Astrocyte (in vitro differentiated cells and primary cell): ENCODE results near the gene PGAM2. TPM values are rescaled to one million over a fixed set of nuclear protein-coding genes. Genes with fewer than 3 reads are reported as not detected.

Source experiments
- DNase-seq: peaks from one replicate; pipeline ENCODE4 v3.0.0-alpha.2; 2010; ENCODE audit warnings: low read depth
- FAIRE-seq: peaks from 2 replicates; lab custom pipeline; 2011; peaks lifted over from hg19 to GRCh38; lab: Jason Lieb, UNC
- H2AFZ ChIP-seq: 2 replicates; pipeline ENCODE4 v1.6.0; 2012; ENCODE audit warnings: low read depth, low read length, inconsistent platforms
- H3K27ac ChIP-seq: 2 replicates; pipeline ENCODE4 v1.5.1; 2011; ENCODE audit warnings: low read depth, low read length, inconsistent platforms
- H3K27me3 ChIP-seq: 2 replicates; pipeline ENCODE4 v1.6.0; 2011; ENCODE audit warnings: low read length, inconsistent platforms; ENCODE audit not compliant: insufficient read depth
- H3K36me3 ChIP-seq: 2 replicates; pipeline ENCODE4 v1.5.1; 2011; ENCODE audit warnings: low read length, inconsistent platforms; ENCODE audit not compliant: insufficient read depth
- H3K4me1 ChIP-seq: 2 replicates; pipeline ENCODE4 v1.5.1; 2011; ENCODE audit warnings: low read length, inconsistent platforms; ENCODE audit not compliant: insufficient read depth
- H3K4me2 ChIP-seq: 2 replicates; pipeline ENCODE4 v1.6.0; 2012; ENCODE audit warnings: low read length, inconsistent platforms
- H3K4me3 ChIP-seq: 2 replicates; pipeline ENCODE4 v1.5.1; 2011; ENCODE audit warnings: low read depth, mild to moderate bottlenecking, low read length, inconsistent platforms; ENCODE audit not compliant: insufficient read depth
- H3K79me2 ChIP-seq: 2 replicates; pipeline ENCODE4 v1.6.0; 2012; ENCODE audit warnings: mild to moderate bottlenecking, low read length, inconsistent platforms; ENCODE audit not compliant: insufficient read depth
- H3K9ac ChIP-seq: 2 replicates; pipeline ENCODE4 v1.6.0; 2012; ENCODE audit warnings: mild to moderate bottlenecking, low read length, inconsistent platforms
- H3K9me3 ChIP-seq: 2 replicates; pipeline ENCODE4 v1.5.1; 2012; ENCODE audit warnings: low read depth, mild to moderate bottlenecking, low read length, inconsistent platforms; ENCODE audit not compliant: insufficient read depth
- H4K20me1 ChIP-seq: 2 replicates; pipeline ENCODE4 v1.6.0; 2012; ENCODE audit warnings: low read length, inconsistent platforms; ENCODE audit not compliant: insufficient read depth
- H3K27ac Mint-ChIP-seq: one replicate; pipeline ENCODE4 v1.8.0; 2021; ENCODE audit warnings: mild to moderate bottlenecking, mixed read lengths; ENCODE audit not compliant: unreplicated experiment
- H3K27me3 Mint-ChIP-seq: one replicate; pipeline ENCODE4 v1.8.0; 2021; ENCODE audit warnings: low read depth, mixed read lengths; ENCODE audit not compliant: unreplicated experiment
- H3K36me3 Mint-ChIP-seq: one replicate; pipeline ENCODE4 v1.8.0; 2021; ENCODE audit warnings: low read depth, mixed read lengths; ENCODE audit not compliant: unreplicated experiment
- H3K4me1 Mint-ChIP-seq: one replicate; pipeline ENCODE4 v1.8.0; 2021; ENCODE audit warnings: low read depth, mixed read lengths; ENCODE audit not compliant: unreplicated experiment
- H3K4me3 Mint-ChIP-seq: one replicate; pipeline ENCODE4 v1.8.0; 2021; ENCODE audit warnings: mild to moderate bottlenecking, moderate library complexity, mixed read lengths; ENCODE audit not compliant: unreplicated experiment
- H3K9me3 Mint-ChIP-seq: one replicate; pipeline ENCODE4 v1.8.0; 2021; ENCODE audit warnings: mild to moderate bottlenecking, mixed read lengths; ENCODE audit not compliant: unreplicated experiment
- EZH2 ChIP-seq: IDR thresholded peaks from 2 replicates; pipeline ENCODE4 v1.6.1; 2012; ENCODE audit warnings: mild to moderate bottlenecking, low read length, inconsistent platforms; ENCODE audit not compliant: insufficient read depth
- total RNA-seq: library from RNA; stranded (reverse); gene quantifications from 2 replicates; pipeline ENCODE4 v1.2.1, GENCODE V29; 2021
- TF ChIP-seq, protein P1 (sequence below): IDR thresholded peaks from 2 replicates; pipeline ENCODE4 v1.5.1; 2011; ENCODE audit warnings: low read depth, mild to moderate bottlenecking, inconsistent platforms, low read length, moderate library complexity; ENCODE audit not compliant: insufficient read depth

Gene PGAM2
- total RNA-seq, 1 donor from 2014 or later = 0.79 TPM

DNA sequence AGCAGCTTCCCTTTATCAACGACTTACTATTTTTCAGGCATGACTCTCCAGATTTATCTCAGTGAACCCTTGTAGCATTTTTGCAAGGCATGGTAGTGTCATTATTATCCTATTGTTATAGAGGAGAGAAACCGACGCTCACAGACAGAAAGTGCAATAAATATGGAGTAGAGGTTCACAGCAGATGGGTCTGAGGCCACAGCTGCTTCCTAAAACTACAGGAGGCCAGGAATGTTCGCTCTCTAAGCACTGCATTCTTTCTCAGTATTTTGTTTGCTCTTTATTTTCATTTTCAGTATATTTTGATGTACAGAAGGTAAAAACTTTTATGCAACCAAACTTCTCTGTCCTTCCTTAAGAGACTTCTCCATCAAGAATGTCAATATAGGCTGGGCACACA, 34.3 kb upstream of the PGAM2 start:
- Histone ChIP-seq H3K27ac (no peak overlapping the region), H3K79me2 (no peaks in the 10 kb centered on the region), H2AFZ (no peak overlapping the region), H4K20me1 (no peaks in the 10 kb centered on the region), H3K27me3 (no peaks in the 10 kb centered on the region), H3K9ac (no peak overlapping the region), H3K4me2 (no peak overlapping the region), H3K36me3 (no peaks in the 10 kb centered on the region), H3K4me3 (no peak overlapping the region), H3K9me3 (no peaks in the 10 kb centered on the region), H3K4me1 (peaks cover 17% of the 10 kb centered on the region)
- FAIRE-seq (no peak), DNase-seq (no peak)
- Mint-ChIP-seq H3K27me3 (no peaks in the 10 kb centered on the region), H3K4me3 (peak overlapping the region; percentile 27), H3K9me3 (no peaks in the 10 kb centered on the region), H3K36me3 (no peaks in the 10 kb centered on the region), H3K27ac (peak overlapping the region; percentile 95), H3K4me1 (peaks cover 28% of the 10 kb centered on the region)
- no peak for TF ChIP-seq EZH2
- TF ChIP-seq, protein P1, sequence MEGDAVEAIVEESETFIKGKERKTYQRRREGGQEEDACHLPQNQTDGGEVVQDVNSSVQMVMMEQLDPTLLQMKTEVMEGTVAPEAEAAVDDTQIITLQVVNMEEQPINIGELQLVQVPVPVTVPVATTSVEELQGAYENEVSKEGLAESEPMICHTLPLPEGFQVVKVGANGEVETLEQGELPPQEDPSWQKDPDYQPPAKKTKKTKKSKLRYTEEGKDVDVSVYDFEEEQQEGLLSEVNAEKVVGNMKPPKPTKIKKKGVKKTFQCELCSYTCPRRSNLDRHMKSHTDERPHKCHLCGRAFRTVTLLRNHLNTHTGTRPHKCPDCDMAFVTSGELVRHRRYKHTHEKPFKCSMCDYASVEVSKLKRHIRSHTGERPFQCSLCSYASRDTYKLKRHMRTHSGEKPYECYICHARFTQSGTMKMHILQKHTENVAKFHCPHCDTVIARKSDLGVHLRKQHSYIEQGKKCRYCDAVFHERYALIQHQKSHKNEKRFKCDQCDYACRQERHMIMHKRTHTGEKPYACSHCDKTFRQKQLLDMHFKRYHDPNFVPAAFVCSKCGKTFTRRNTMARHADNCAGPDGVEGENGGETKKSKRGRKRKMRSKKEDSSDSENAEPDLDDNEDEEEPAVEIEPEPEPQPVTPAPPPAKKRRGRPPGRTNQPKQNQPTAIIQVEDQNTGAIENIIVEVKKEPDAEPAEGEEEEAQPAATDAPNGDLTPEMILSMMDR = no peak

DNA sequence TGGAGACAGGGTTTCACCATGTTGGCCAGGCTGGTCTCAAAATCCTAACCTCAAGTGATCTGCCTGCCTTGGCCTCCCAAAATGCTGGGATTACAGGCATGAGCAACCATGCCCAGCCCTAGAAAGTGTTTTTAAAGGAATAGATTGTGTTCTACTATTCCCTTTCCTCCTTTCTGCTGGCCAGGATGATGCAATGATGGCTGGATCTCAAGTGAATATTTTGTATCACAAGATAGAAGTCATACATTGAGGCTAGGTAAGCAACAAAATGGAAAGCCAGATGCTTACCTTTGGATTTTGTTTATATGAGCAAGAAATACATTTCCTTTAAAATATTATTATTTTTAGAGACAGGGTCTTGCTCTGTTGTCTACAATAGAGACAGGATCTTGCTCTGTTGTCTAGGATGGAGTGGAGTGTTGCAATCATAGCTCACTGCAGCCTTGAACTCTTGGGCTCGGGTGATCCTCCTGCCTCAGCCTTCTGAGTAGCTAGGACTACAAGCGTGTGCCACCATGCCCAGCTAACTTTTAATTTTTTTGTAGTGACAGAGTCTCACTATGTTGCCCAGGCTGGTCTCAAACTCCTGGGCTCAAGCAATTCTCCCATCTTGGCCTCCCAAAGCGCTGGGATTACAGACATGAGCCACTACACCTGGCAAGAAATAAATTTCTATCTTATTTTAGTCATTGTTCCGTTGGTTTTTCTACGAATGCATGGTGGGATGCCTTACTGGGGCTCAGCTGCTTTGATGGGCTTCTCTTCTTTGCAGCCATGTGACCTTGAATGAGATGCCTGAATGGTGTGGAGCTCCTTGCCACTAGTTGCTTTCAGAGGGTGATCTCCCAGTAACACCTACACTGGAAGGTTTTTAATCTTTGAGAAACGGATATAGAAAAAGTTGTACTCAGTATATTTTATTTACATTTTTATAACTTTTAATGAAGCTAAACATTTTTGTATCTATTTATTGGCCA, 33.0 kb upstream of the PGAM2 start:
- no peaks in the 10 kb centered on the region for H3K36me3 Mint-ChIP-seq
- no peak overlapping the region for H2AFZ ChIP-seq
- no peaks in the 10 kb centered on the region for H3K9me3 Mint-ChIP-seq
- no peak overlapping the region for H3K4me2 ChIP-seq
- H3K27me3 Mint-ChIP-seq = no peaks in the 10 kb centered on the region
- H3K27ac Mint-ChIP-seq = peak overlapping the region; percentile 63
- H4K20me1 ChIP-seq = no peaks in the 10 kb centered on the region
- peaks cover 29% of the 10 kb centered on the region for H3K4me1 Mint-ChIP-seq
- FAIRE-seq (no peak), DNase-seq (no peak)
- no peaks in the 10 kb centered on the region for H3K36me3 ChIP-seq
- H3K27me3 ChIP-seq = no peaks in the 10 kb centered on the region
- H3K4me3 ChIP-seq = no peak overlapping the region
- peaks cover 17% of the 10 kb centered on the region for H3K4me1 ChIP-seq
- H3K79me2 ChIP-seq = no peaks in the 10 kb centered on the region
- H3K9ac ChIP-seq = no peak overlapping the region
- H3K4me3 Mint-ChIP-seq = no peak overlapping the region
- TF ChIP-seq, protein P1 = no peak
- TF ChIP-seq EZH2 = no peak
- H3K27ac ChIP-seq = no peak overlapping the region
- H3K9me3 ChIP-seq = no peaks in the 10 kb centered on the region
